Glomerular visceral epithelial cell (primary cell): Measurements from ENCODE around the gene FOSL1.

ENCODE experiments used
- DNase-seq: peaks from one replicate; pipeline ENCODE4 v3.0.0-alpha.2; 2016; ENCODE audit errors: extremely low spot score

Gene FOSL1

GRCh38 chr11:65882120-65883057 is 17.8 kb downstream of the FOSL1 start:
- DNase-seq, result no peak

GRCh38 chr11:65880844-65881421 is 19.3 kb downstream of the FOSL1 start:
- DNase-seq, result peak; percentile 75

DNA sequence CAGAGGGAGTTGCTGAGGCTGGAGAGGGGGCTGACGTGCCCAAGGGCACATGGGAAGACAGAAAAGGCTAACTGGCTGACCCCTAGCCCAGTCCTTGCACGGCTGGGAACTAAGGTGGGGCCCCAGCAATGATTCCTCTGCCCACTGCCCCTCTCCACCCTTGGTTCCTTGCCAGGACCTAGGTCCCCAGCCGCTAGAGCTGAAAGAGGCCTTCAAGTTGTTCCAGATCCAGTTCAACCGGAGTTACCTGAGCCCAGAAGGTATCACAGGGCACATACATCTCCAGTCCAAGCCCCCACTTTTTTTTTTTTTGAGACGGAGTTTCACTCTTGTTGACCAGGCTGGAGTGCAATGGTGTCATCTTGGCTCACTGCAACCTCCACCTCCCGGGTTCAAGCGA is 20.2 kb downstream of the FOSL1 start:
- DNase-seq, result no peak

- DNase-seq, result no peak
These were observed 20.6 kb downstream of the FOSL1 start, which contains the start of gene CTSW for GRCh38 chr11:65879617-65880016. Gene CTSW (plus strand): TSS chr11:65879837. CDS start chr11:65879855, 18 bp downstream.

DNA sequence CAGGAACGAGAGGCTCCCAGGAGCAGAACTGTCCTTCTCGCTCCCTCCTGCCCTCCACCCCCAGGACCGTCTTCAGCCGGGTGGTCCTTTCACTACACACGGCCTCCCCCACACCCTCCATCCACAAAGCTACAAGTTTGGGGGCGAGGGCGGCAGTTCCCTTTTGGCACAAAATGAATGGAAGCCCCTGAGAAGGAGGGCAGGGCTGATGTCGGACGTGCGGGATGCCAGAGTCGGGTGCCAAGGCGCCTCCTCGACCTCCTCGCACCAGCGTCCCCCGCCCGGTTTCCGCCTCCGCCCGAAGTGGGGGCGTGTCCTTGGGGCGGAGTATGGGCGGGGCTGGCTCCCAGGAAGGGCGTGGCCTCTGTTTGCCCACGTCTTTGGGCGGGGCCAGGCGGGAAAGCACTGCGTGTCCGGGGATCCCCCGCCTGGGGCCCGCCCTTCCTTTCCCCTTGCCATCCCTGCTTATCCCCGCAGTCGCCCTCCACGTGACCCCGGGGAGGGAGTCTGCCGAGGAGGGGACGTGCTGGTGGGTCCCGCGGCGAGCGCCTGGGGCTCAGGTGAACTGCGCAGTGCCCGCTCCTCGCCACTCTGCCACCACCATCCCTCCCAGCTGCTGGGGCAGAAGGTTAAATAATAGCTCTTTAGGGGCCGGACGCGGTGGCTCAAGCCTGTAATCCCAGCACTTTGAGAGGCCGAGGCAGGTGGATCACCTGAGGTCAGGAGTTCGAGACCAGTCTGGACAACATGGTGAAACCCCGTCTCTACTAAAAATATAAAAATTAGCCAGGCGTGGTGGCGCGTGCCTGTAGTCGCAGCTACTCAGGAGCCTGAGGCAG is 26.7 kb downstream of the FOSL1 start:
- peak; percentile 95 for DNase-seq

DNA sequence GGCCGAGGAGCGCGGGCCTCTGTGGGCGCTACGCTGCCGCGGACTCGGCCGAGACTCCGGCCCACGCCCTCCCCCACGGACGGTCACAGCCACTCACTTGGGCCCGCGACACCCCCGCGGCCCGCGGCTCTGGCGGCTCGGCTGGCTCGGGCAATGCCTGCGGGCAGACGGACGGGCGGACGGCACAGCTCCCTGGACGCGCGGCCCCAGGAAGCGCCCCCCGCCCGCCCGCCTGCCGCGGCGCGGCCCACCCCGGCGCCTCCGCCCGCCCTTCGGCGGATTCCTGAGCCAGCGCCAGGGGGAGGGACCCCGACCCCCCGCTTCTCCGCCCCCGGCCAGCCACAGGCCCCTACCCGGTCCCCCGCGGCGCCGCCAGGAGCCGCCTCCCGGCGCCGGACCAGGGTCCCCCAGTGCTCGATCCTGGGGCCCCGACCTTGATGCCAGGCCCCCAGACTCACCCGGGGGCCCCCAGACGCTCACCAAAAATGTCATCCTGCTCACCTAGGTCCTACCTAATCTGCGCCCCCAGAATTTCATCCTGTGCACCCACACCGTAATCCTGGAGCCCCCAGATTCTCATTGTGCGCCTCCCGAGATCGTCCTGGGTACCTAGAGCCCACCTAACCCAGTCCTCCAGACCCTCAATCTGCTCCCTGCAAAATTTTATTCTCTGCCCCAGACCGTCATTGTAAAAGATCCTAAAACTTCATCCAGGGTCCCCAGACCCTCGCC is 27.4 kb downstream of the FOSL1 start, which contains the start of gene EFEMP2:
TSS of gene EFEMP2 (minus strand) at position 215 of the 732 bp plus-strand sequence. CDS start 446 bp downstream, outside the sequence.
- peak; percentile 56 for DNase-seq

GRCh38 chr11:65871811-65872548 is 28.2 kb downstream of the FOSL1 start:
- no peak for DNase-seq

DNA sequence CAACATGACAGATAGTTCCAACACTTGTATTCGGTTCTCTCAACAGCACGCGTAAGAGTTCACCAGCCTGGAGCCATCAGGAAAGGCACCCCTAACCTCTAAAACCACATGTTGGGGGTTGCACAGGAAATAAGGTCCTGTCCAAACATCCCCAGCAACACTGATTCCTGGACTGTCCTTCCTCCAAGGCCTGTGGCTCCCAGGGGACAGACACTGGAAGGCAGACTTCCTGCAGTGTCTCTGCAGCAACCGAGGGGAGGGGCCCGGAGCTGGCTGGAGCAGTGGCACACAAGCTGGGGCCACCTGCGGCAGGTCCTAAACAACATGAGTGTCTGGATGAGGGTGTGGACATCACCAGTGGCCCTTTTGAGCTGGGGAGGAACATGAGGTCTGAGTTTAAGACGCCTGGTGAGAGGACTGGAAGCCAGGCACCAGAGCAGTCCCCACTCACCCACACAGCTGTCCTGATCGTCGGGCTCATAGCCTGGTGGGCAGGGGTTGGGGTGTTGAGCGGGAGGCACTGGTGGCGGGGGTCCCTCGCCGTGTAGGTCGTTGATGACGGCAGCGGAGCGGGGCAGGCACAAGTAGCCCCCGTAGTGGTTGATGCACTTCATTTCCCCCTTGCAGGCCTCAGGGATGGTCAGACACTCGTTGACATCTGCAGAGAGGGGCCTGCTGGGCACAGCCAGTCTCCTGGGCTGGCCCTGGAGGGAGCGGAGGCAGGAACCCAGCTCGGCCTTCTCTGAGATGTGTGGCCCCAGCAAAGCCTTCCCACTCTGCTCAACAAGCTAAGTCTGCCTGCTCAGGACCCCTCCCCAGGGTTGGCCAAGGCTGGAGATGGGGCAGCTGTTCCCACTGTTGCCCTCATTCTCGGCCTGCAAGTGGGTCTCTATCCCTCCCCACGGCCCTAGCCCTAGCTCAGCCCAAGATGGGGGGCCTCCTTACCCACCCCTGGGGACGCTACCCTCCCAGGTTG is 29.2 kb downstream of the FOSL1 start:
- no peak for DNase-seq

GRCh38 chr11:65870307-65870658 is 29.9 kb downstream of the FOSL1 start:
- no peak for DNase-seq

- no peak for DNase-seq
These were observed 30.4 kb downstream of the FOSL1 start for GRCh38 chr11:65869643-65870306.

- no peak for DNase-seq
These were observed 31.3 kb downstream of the FOSL1 start for GRCh38 chr11:65868907-65869306.

DNA sequence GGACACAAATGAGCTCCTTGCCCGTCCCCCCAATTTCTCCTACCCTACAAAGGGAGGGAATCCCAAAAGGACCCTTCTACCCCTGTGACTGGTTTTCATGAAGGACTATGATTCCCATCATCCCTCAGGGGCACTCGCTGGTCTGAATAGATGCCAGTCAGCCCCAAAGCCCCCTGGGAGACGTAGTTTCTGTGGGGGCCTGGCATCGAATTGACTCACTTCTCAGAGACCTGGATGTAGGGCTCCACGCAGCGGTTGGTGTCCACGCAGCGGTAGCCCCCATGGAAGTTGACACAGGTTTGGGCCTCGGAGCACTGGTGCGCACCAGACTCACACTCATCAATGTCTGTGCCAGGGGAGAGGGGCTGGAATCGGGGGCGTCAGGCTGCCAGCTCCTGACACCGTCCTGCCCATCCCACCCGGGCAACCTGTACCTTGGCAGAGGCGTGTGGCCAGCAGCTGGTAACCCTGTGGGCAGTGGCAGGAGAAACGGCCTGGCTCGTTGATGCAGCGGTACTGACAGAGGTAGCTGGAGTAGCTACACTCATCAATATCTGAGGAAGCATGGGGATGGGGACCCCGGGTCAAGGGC is 32.0 kb downstream of the FOSL1 start:
- DNase-seq, result no peak

DNA sequence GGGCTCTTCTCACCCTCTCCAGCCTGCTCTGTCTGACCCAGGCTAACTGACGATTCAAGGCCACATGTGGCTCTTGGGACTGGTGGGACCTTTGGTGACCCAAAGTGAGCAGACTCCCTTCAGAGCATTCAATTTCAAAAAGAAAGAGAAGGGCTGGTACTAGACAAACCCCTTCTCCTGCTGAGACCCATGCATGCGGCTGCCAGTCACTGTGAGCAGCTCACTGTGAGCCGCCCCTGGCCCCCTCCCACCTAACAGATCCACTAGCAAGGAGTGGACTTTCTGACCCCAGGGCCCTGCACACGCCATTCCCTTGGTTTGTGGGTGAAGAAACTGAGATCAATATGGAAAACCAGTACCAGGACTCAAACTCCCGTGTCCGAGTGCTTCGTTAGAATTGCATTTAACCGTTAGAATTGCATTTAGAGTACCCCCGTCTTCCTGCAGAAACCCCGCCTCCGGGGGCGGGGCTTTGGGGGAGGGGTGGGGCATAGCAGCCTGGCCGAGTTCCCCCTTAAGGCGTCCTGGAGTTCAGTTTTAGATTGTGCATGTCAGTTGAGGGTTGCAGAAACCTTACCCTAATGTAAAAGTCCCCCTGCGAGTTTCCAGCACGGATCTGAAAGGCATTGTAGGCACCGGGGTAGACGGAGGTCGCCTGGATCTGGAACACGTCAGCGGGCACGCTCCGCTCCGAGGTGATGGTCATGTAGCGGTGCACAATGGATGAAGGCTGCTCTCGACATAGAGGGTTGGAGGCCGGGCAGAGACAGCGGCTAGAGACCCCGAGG is 32.7 kb downstream of the FOSL1 start:
- DNase-seq, result no peak

GRCh38 chr11:65866509-65867283 is 33.5 kb downstream of the FOSL1 start:
- no peak for DNase-seq

GRCh38 chr11:65865550-65866172 is 34.5 kb downstream of the FOSL1 start:
- no peak for DNase-seq

- DNase-seq, result no peak
These were observed 35.3 kb downstream of the FOSL1 start for GRCh38 chr11:65864706-65865471.
